Body of pancreas (tissue), 4 donors: ENCODE results near the gene ZNF30.

Experiments used
- POLR2A ChIP-seq, 3 donors: fragments of 450-650 bp; IDR thresholded peaks; one replicate each; pipeline ENCODE4 v1.6.1; 2016; ENCODE audit warnings: antibody characterized with exemption in 3 of 3, mild to moderate bottlenecking in 2 of 3
- TF ChIP-seq, protein P1 (sequence below), 7 experiments: fragments of 450-650 bp in 4 of 7; fragments of 200-600 bp in 3 of 7; sonication (generic) in 3 of 7; IDR thresholded peaks; one replicate each; pipeline ENCODE4 v1.5.1; 2016 to 2019; ENCODE audit warnings: antibody characterized with exemption in 7 of 7

DNA sequence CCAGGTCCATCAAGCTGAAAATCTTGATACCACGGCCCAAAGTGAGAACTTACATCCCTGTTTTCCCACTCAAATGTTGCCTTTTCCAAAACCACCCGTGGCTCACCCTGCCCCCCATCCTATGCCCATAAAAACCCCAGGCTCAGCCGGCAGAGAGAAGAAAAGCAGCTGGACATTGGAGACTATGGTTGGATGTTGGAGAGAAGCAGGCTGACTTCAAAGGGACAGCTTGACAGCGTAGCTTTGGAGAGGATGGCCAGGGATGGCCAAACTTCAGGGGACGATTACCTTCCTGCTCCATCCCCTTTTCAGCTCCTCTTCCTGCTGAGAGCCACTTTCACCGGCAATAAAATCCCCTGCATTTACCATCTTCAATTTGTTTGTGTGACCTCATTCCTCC, 40.8 kb downstream of the ZNF30 start:
- TF ChIP-seq, protein P1, sequence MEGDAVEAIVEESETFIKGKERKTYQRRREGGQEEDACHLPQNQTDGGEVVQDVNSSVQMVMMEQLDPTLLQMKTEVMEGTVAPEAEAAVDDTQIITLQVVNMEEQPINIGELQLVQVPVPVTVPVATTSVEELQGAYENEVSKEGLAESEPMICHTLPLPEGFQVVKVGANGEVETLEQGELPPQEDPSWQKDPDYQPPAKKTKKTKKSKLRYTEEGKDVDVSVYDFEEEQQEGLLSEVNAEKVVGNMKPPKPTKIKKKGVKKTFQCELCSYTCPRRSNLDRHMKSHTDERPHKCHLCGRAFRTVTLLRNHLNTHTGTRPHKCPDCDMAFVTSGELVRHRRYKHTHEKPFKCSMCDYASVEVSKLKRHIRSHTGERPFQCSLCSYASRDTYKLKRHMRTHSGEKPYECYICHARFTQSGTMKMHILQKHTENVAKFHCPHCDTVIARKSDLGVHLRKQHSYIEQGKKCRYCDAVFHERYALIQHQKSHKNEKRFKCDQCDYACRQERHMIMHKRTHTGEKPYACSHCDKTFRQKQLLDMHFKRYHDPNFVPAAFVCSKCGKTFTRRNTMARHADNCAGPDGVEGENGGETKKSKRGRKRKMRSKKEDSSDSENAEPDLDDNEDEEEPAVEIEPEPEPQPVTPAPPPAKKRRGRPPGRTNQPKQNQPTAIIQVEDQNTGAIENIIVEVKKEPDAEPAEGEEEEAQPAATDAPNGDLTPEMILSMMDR (IDR thresholded peaks at IDR 0.05): no peak
- TF ChIP-seq POLR2A (IDR thresholded peaks at IDR 0.05): no peak
